WTC11 (cell line): ENCODE data around the gene MIGA1.

Experiments used
- CTCF ChIP-seq: fragments of 200-600 bp; IDR thresholded peaks from 2 replicates; pipeline ENCODE4 v1.8.0; 2022; ENCODE audit warnings: antibody characterized with exemption
- FOXJ3 ChIP-seq: sonication (generic); formaldehyde crosslinking; IDR thresholded peaks from 2 replicates; pipeline ENCODE4 v1.9.0; 2021; ENCODE audit warnings: missing genetic modification reagents, mild to moderate bottlenecking, borderline replicate concordance
- FOXK1 ChIP-seq: sonication (generic); formaldehyde crosslinking; IDR thresholded peaks from 2 replicates; pipeline ENCODE4 v1.8.0; 2022; ENCODE audit warnings: mild to moderate bottlenecking, moderate library complexity, missing genetic modification reagents
- TF ChIP-seq, protein P1 (sequence below): fragments of 250-450 bp; sonication (Bioruptor Pico); IDR thresholded peaks from 2 replicates; pipeline ENCODE4 v1.9.0; 2021; ENCODE audit warnings: mild to moderate bottlenecking
- TF ChIP-seq, protein P2 (sequence below): sonication (generic); formaldehyde crosslinking; IDR thresholded peaks from 2 replicates; pipeline ENCODE4 v1.8.1; 2023; ENCODE audit warnings: mild to moderate bottlenecking, missing genetic modification reagents, borderline replicate concordance
- TF ChIP-seq, protein P3 (sequence below): sonication (generic); formaldehyde crosslinking; IDR thresholded peaks from 2 replicates; pipeline ENCODE4 v1.8.0; 2023; ENCODE audit warnings: missing genetic modification reagents

GRCh38 chr1:77926561-77927357, 147.3 kb downstream of the MIGA1 start:
- TF ChIP-seq, protein P1, sequence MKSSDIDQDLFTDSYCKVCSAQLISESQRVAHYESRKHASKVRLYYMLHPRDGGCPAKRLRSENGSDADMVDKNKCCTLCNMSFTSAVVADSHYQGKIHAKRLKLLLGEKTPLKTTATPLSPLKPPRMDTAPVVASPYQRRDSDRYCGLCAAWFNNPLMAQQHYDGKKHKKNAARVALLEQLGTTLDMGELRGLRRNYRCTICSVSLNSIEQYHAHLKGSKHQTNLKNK (CRISPR knock-in tag), result no peak
- TF ChIP-seq, protein P2, sequence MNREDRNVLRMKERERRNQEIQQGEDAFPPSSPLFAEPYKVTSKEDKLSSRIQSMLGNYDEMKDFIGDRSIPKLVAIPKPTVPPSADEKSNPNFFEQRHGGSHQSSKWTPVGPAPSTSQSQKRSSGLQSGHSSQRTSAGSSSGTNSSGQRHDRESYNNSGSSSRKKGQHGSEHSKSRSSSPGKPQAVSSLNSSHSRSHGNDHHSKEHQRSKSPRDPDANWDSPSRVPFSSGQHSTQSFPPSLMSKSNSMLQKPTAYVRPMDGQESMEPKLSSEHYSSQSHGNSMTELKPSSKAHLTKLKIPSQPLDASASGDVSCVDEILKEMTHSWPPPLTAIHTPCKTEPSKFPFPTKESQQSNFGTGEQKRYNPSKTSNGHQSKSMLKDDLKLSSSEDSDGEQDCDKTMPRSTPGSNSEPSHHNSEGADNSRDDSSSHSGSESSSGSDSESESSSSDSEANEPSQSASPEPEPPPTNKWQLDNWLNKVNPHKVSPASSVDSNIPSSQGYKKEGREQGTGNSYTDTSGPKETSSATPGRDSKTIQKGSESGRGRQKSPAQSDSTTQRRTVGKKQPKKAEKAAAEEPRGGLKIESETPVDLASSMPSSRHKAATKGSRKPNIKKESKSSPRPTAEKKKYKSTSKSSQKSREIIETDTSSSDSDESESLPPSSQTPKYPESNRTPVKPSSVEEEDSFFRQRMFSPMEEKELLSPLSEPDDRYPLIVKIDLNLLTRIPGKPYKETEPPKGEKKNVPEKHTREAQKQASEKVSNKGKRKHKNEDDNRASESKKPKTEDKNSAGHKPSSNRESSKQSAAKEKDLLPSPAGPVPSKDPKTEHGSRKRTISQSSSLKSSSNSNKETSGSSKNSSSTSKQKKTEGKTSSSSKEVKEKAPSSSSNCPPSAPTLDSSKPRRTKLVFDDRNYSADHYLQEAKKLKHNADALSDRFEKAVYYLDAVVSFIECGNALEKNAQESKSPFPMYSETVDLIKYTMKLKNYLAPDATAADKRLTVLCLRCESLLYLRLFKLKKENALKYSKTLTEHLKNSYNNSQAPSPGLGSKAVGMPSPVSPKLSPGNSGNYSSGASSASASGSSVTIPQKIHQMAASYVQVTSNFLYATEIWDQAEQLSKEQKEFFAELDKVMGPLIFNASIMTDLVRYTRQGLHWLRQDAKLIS, result no peak
- TF ChIP-seq FOXJ3 (CRISPR knock-in tag) (no peak), FOXK1 (no peak), CTCF (no peak)
- TF ChIP-seq, protein P3, sequence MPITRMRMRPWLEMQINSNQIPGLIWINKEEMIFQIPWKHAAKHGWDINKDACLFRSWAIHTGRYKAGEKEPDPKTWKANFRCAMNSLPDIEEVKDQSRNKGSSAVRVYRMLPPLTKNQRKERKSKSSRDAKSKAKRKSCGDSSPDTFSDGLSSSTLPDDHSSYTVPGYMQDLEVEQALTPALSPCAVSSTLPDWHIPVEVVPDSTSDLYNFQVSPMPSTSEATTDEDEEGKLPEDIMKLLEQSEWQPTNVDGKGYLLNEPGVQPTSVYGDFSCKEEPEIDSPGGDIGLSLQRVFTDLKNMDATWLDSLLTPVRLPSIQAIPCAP (CRISPR knock-in tag), result no peak
